Neural cell (in vitro differentiated cells): ENCODE data around the gene ATP1B2.

Experiments
- CTCF ChIP-seq: fragments of 450-650 bp; IDR thresholded peaks from 2 replicates; pipeline ENCODE4 v1.5.1; 2014; ENCODE audit warnings: antibody characterized with exemption, mild to moderate bottlenecking, moderate library complexity; ENCODE audit not compliant: poor library complexity, severe bottlenecking
- REST ChIP-seq: IDR thresholded peaks from 2 replicates; pipeline ENCODE4 v1.6.1; 2012; ENCODE audit warnings: borderline replicate concordance

- TF ChIP-seq CTCF (no peak), REST (no peak)
These were observed 455 bp downstream of the ATP1B2 start for GRCh38 chr17:7651097-7651664.
